GM19328 (cell line): Measurements from ENCODE around the gene PDE8A.

Experiments used
- ATAC-seq: cut with Tn5 transposase; IDR thresholded peaks from one replicate; pipeline ENCODE4 v1.9.1; 2021; ENCODE audit warnings: mild to moderate bottlenecking, moderate library complexity; ENCODE audit not compliant: unreplicated experiment

The PDE8A gene

DNA sequence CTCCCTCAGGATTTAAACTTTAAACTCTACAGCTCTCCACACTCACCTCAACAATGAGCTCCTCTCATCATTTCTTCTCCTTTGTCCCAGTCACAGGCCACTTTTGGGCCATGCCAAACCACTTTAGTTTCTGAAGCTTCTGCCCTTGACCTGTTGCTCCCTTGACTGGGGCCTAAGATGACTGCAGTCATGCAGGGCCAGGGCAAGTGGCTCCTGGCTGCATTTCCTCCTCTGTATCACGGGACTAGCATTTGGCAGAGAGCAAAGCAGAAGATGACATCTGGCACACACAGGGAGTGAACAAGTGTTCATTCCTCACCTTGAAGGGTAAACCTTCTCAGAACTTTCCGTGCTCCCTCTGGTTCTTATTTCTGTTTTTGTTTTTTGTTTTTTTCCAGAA, 136.9 kb downstream of the PDE8A start:
- ATAC-seq = no peak

GRCh38 chr15:85120351-85121113, 138.9 kb downstream of the PDE8A start:
- ATAC-seq = no peak

- no peak for ATAC-seq
These were observed 142.5 kb downstream of the PDE8A start for GRCh38 chr15:85124173-85124572.

- ATAC-seq = no peak
These were observed 143.5 kb downstream of the PDE8A start for GRCh38 chr15:85125056-85125661.

DNA sequence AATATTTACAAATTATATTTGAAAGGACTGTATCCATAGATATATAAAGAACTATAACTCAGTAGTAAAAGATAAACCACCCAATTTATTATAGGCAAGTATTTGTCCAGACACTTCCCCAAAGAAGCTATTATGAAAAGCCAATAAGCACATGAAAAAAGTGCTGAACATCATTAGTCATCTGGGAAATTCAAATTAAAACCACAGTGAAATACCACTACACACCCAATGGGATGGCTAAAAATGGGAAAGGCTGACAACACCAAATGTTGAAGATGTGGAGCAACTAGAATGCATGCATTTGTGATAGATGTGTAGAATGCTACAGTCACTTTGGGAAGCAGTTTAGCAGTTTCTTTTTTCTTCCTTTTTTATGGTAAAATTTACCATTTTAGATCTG, 147.0 kb downstream of the PDE8A start:
- no peak for ATAC-seq

DNA sequence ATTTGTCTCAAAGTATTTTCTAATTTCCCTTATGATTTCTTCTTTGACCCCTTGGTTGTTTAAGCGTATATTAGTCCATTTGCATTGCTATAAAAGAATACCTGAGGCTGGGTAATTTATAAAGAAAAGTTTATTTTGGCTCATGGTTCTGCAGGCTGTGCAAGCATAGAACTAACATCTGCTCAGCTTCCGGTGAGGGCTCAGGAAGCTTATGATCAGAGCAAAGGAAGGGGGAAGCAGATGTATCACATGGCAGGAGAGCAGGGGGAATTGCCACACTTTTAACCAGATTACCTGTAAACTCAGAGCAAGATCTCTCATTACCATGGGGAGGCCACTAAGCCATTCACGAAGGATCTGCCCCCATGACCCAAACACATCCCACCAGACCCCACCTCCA, 148.2 kb downstream of the PDE8A start:
- no peak for ATAC-seq

- ATAC-seq = no peak
These were observed 150.3 kb downstream of the PDE8A start for GRCh38 chr15:85131915-85132314.

GRCh38 chr15:85133709-85134108, 152.1 kb downstream of the PDE8A start:
- ATAC-seq = no peak

DNA sequence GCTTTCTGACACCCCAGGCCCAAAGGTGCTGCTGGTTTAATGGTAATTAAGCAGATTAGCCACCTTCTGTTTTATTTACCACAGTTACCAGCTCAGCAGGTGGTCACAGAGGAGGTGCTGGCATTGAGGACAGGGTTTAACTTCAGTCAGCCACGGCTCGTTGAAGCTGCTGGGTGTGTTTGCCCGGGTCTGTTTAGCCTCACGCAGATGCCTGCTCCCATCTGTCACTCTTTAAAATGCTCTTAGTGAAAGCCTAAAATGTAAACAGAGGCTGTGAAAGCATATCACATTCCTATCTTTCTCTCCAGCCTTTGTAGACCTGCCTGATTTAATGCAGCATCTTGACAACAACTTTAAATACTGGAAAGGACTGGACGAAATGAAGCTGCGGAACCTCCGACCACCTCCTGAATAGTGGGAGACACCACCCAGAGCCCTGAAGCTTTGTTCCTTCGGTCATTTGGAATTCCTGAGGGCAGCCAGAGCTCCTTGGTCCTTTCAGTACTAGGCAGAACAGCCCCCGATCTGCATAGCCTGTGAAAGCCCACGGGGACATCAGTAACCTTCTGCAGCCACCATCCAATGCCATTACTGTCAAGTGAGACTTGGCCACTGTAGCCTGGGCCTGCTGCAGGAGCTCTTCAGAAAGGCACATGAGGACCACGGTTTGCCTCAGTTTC, 156.0 kb downstream of the PDE8A start:
- no peak for ATAC-seq

DNA sequence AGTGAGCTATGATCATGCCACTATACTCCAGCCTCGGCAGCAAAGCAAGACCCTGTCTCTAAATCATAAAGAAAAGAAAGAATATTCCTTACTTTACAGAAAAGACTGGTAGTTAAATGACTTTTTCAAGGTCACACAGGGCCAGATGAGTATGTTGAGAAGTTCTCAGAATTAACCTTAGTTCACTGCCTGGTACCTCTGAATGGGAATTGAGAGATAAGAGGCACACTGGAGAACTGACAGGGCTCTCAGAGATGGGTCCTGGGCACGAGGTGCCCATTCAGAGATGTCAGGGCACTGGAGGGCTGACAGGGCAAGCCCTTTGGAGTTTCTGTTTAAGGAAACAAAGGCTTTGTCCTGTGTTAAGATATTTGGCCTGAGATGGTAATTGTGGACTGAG, 157.7 kb downstream of the PDE8A start:
- ATAC-seq = no peak

- no peak for ATAC-seq
These were observed 160.1 kb downstream of the PDE8A start for GRCh38 chr15:85141726-85142125.

GRCh38 chr15:85142312-85142711, 160.7 kb downstream of the PDE8A start:
- ATAC-seq = no peak

- no peak for ATAC-seq
These were observed 167.9 kb downstream of the PDE8A start for GRCh38 chr15:85149465-85150129.

GRCh38 chr15:85150130-85150480, 168.4 kb downstream of the PDE8A start:
- ATAC-seq = no peak

DNA sequence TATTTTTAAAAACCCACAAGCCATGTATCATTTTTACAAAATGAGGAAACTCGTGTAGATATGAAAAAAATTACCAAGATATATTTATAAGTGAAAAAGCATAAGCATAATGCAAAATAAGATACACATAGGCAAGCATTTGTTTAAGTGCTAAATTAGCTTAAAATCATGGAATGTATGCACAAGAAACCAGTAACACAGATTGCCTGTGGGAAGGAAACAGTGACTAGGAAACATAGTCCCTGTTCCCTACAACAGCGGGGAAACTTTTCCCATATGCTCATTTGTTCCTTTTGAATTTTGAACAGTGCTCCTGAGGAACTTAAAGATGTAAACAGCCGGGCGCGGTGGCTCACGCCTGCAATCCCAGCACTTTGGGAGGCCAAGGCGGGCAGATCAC, 169.5 kb downstream of the PDE8A start:
- no peak for ATAC-seq

GRCh38 chr15:85151861-85152260, 170.2 kb downstream of the PDE8A start:
- ATAC-seq = no peak

- no peak for ATAC-seq
These were observed 172.4 kb downstream of the PDE8A start for GRCh38 chr15:85154061-85154460.

DNA sequence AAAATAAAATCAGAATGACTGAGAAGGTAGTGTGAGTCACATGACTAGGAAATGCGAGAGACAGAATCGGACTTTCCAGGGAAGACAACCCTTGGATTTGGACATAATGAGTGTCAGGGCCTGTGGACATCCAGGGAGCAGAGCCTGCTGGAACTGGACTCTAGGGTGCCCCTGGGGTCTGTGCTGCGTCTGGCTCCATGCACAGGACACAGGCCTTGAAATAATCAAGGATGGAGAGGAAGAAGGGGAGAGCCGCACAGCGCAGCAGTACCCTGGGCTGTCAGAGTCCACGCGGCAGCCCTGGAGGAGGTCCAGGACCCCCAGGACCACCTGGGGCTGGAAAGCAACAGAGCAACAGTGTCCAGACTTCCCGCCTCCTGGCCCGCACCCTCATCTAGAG, 173.7 kb downstream of the PDE8A start:
- no peak for ATAC-seq

GRCh38 chr15:85155857-85156256, 174.2 kb downstream of the PDE8A start:
- ATAC-seq = no peak

- no peak for ATAC-seq
These were observed 175.7 kb downstream of the PDE8A start for GRCh38 chr15:85157344-85157743.

- no peak for ATAC-seq
These were observed 180.6 kb downstream of the PDE8A start for GRCh38 chr15:85162237-85162636.
